22Rv1 (cell line): Measurements from ENCODE around the gene FAM177A1.

Experiments
- CTCF ChIP-seq: fragments of 450-650 bp; IDR thresholded peaks from 2 replicates; pipeline ENCODE4 v1.5.1; 2017; ENCODE audit warnings: mild to moderate bottlenecking
- ZFX ChIP-seq: fragments of 450-650 bp; IDR thresholded peaks from 2 replicates; pipeline ENCODE4 v1.6.1; 2017; ENCODE audit warnings: antibody characterized with exemption, borderline replicate concordance

- TF ChIP-seq CTCF, result no peak
- no peak for TF ChIP-seq ZFX
Observed at GRCh38 chr14:34997762-34998161, 48.3 kb upstream of the FAM177A1 start.
